OCI-LY3 (cell line): ENCODE data around the gene SELENOW.
"Not testable (repeated sequence)": the region's sequence is repeated elsewhere in the genome, so short reads cannot be mapped to it uniquely, and the experiment has no call there.

Experiments used
- H2AFZ ChIP-seq: fragments of 200-600, 300-600 bp; shearing (Covaris generic); 2 replicates; pipeline ENCODE4 v1.6.0; 2014; ENCODE audit warnings: antibody characterized with exemption, low read depth, low read length
- H3K27ac ChIP-seq: fragments of 200-600, 300-600 bp; sonication (generic); 2 replicates; pipeline ENCODE4 v1.5.1; 2014; ENCODE audit warnings: mild to moderate bottlenecking, low read length, moderate library complexity, mixed read lengths
- H3K27me3 ChIP-seq: fragments of 200-600, 300-600 bp; sonication (generic); 2 replicates; pipeline ENCODE4 v1.6.1; 2014; ENCODE audit warnings: low read depth, low read length, mixed read lengths
- H3K36me3 ChIP-seq: fragments of 200-600, 300-600 bp; sonication (generic); replicated peaks from 2 replicates; pipeline ENCODE3; 2014; ENCODE audit warnings: low read depth, low read length, mixed read lengths
- H3K4me1 ChIP-seq: fragments of 300-600, 200-600 bp; sonication (generic); 2 replicates; pipeline ENCODE4 v1.6.1; 2014; ENCODE audit warnings: low read length, mixed read lengths
- H3K4me2 ChIP-seq: fragments of 200-600, 300-600 bp; sonication (generic); 2 replicates; pipeline ENCODE4 v1.6.1; 2014; ENCODE audit warnings: low read length, mixed read lengths
- H3K4me3 ChIP-seq: fragments of 300-600, 200-600 bp; sonication (generic); 2 replicates; pipeline ENCODE4 v1.5.1; 2014; ENCODE audit warnings: antibody characterized with exemption, mild to moderate bottlenecking, low read length, moderate library complexity
- H3K79me2 ChIP-seq: fragments of 300-600, 200-600 bp; shearing (Covaris generic); 2 replicates; pipeline ENCODE4 v1.6.1; 2014; ENCODE audit warnings: mild to moderate bottlenecking, low read length, mixed read lengths
- H3K9ac ChIP-seq: fragments of 300-600, 200-600 bp; shearing (Covaris generic); 2 replicates; pipeline ENCODE4 v1.6.0; 2014; ENCODE audit warnings: mild to moderate bottlenecking, low read length, moderate library complexity
- H3K9me3 ChIP-seq: fragments of 200-600, 300-600 bp; shearing (Covaris generic); 2 replicates; pipeline ENCODE4 v1.6.1; 2014; ENCODE audit warnings: low read length, mixed read lengths; ENCODE audit not compliant: insufficient read depth
- H4K20me1 ChIP-seq: fragments of 200-600, 300-600 bp; sonication (generic); 2 replicates; pipeline ENCODE4 v1.6.1; 2016; ENCODE audit warnings: low read length, mixed read lengths; ENCODE audit not compliant: insufficient read depth
- CTCF ChIP-seq: fragments of 200-600, 300-600 bp; sonication (generic); IDR thresholded peaks from 2 replicates; pipeline ENCODE4 v1.5.1; 2014; ENCODE audit warnings: antibody characterized with exemption, low read length, low read depth
- EZH2phosphoT487 ChIP-seq: fragments of 200-600 bp; shearing (Covaris generic); IDR thresholded peaks from 2 replicates; pipeline ENCODE4 v1.6.1; 2018; ENCODE audit warnings: antibody characterized with exemption, mixed run types, low read depth

The SELENOW gene

GRCh38 chr19:47742634-47743033 lies 35.9 kb upstream of the SELENOW start:
- Histone ChIP-seq H3K36me3 (peaks cover 8% of the 10 kb centered on the region), H3K4me3 (peak overlapping the region; percentile 81; the same call in 1 of the 2 replicates), H3K4me2 (peak overlapping the region; percentile 84), H3K9me3 (no peaks in the 10 kb centered on the region), H3K27ac (no peak overlapping the region), H4K20me1 (peaks cover 3% of the 10 kb centered on the region; the same call in 1 of the 2 replicates), H3K4me1 (peaks cover 26% of the 10 kb centered on the region), H3K9ac (no peak overlapping the region), H3K27me3 (no peaks in the 10 kb centered on the region), H2AFZ (no peak overlapping the region), H3K79me2 (peaks cover 22% of the 10 kb centered on the region)
- no peak for TF ChIP-seq CTCF
- no peak for TF ChIP-seq EZH2phosphoT487

GRCh38 chr19:47745010-47745901 lies 33.2 kb upstream of the SELENOW start, which contains the start of gene NOP53:
Gene NOP53, plus strand, starts transcription at chr19:47745546. Its CDS starts 14 bp downstream, at chr19:47745560.
- Histone ChIP-seq H3K4me3 (peak within 1 kb of the TSS; percentile 86), H2AFZ (peak within 1 kb of the TSS; percentile 77), H3K4me2 (peak within 1 kb of the TSS; percentile 84), H3K27me3 (no peaks in the 10 kb centered on the region), H3K27ac (peak within 1 kb of the TSS; percentile 81), H3K79me2 (peaks cover 47% of the 10 kb centered on the region), H3K9ac (peak within 1 kb of the TSS; percentile 90), H3K9me3 (no peaks in the 10 kb centered on the region), H4K20me1 (peaks cover 14% of the 10 kb centered on the region; the same call in 1 of the 2 replicates), H3K4me1 (peaks cover 32% of the 10 kb centered on the region), H3K36me3 (peaks cover 29% of the 10 kb centered on the region)
- TF ChIP-seq CTCF: no peak
- no peak for TF ChIP-seq EZH2phosphoT487

GRCh38 chr19:47746129-47746528 lies 32.4 kb upstream of the SELENOW start:
- H3K27me3 ChIP-seq, H2AFZ ChIP-seq, H3K9me3 ChIP-seq, H3K27ac ChIP-seq: not testable (repeated sequence)
- H3K9ac ChIP-seq: peak overlapping the region; percentile 90
- H4K20me1 ChIP-seq: peaks cover 18% of the 10 kb centered on the region; the same call in 1 of the 2 replicates
- H3K4me3 ChIP-seq: peak overlapping the region; percentile 86
- peak overlapping the region; percentile 38 for H3K4me2 ChIP-seq
- peaks cover 55% of the 10 kb centered on the region for H3K79me2 ChIP-seq
- H3K36me3 ChIP-seq: peaks cover 37% of the 10 kb centered on the region
- peaks cover 32% of the 10 kb centered on the region for H3K4me1 ChIP-seq

- TF ChIP-seq EZH2phosphoT487 (no peak), CTCF (no peak)
- Histone ChIP-seq H3K36me3 (peaks cover 58% of the 10 kb centered on the region), H3K27ac (no peak overlapping the region), H3K4me3 (no peak overlapping the region), H3K79me2 (peaks cover 55% of the 10 kb centered on the region), H3K4me2 (no peak overlapping the region), H3K4me1 (peaks cover 20% of the 10 kb centered on the region), H3K9me3 (no peaks in the 10 kb centered on the region), H3K27me3 (no peaks in the 10 kb centered on the region), H3K9ac (no peak overlapping the region), H2AFZ (no peak overlapping the region), H4K20me1 (peaks cover 21% of the 10 kb centered on the region; the same call in 1 of the 2 replicates)
These were observed 29.2 kb upstream of the SELENOW start for GRCh38 chr19:47749326-47749725.
